OCI-LY1 (cell line): Measurements from ENCODE around the gene RABGAP1L.

Experiments used
- H2AFZ ChIP-seq: fragments of 200-600 bp; sonication (generic), shearing (Covaris generic); 2 replicates; pipeline ENCODE4 v1.6.0; 2014; ENCODE audit warnings: antibody characterized with exemption, mild to moderate bottlenecking, low read length
- H3F3A ChIP-seq: fragments of 200-600 bp; sonication (generic), shearing (Covaris generic); 2 replicates; pipeline ENCODE4 v1.6.0; 2014; ENCODE audit warnings: mild to moderate bottlenecking, antibody characterized with exemption, low read length, moderate library complexity; ENCODE audit not compliant: insufficient read depth
- H3K27ac ChIP-seq: fragments of 200-600 bp; sonication (generic); 2 replicates; pipeline ENCODE4 v1.5.1; 2014; ENCODE audit warnings: low read length, mixed run types, mild to moderate bottlenecking, low read depth; ENCODE audit not compliant: poor library complexity, severe bottlenecking
- H3K27me3 ChIP-seq: fragments of 200-600 bp; sonication (generic); 2 replicates; pipeline ENCODE4 v1.6.0; 2014; ENCODE audit warnings: antibody characterized with exemption, mild to moderate bottlenecking, low read length, moderate library complexity; ENCODE audit not compliant: insufficient read depth
- H3K36me3 ChIP-seq: fragments of 200-600 bp; sonication (generic); 2 replicates; pipeline ENCODE4 v1.6.1; 2014; ENCODE audit warnings: mild to moderate bottlenecking, antibody characterized with exemption, low read length, moderate library complexity, mixed read lengths; ENCODE audit not compliant: insufficient read depth
- H3K4me1 ChIP-seq: fragments of 200-600 bp; sonication (generic); 2 replicates; pipeline ENCODE4 v1.5.1; 2014; ENCODE audit warnings: mild to moderate bottlenecking, low read length, moderate library complexity; ENCODE audit not compliant: insufficient read depth, severe bottlenecking
- H3K4me2 ChIP-seq: fragments of 200-600 bp; sonication (generic), shearing (Covaris generic); 2 replicates; pipeline ENCODE4 v1.6.1; 2014; ENCODE audit warnings: low read length
- H3K4me3 ChIP-seq: fragments of 200-600 bp; sonication (generic); 2 replicates; pipeline ENCODE4 v1.5.1; 2014; ENCODE audit warnings: low read length, low read depth, mild to moderate bottlenecking, mixed read lengths; ENCODE audit not compliant: poor library complexity, severe bottlenecking
- H3K79me2 ChIP-seq: fragments of 200-600 bp; shearing (Covaris generic); 2 replicates; pipeline ENCODE4 v1.6.1; 2016; ENCODE audit warnings: mixed run types, low read length, mixed read lengths; ENCODE audit not compliant: insufficient read depth
- H3K9ac ChIP-seq: fragments of 200-600 bp; sonication (generic), shearing (Covaris generic); 2 replicates; pipeline ENCODE4 v1.6.1; 2014; ENCODE audit warnings: mild to moderate bottlenecking, low read length, mixed read lengths
- H3K9me2 ChIP-seq: fragments of 200-600 bp; sonication (generic), shearing (Covaris generic); 2 replicates; pipeline ENCODE4 v1.6.1; 2014; ENCODE audit warnings: low read depth, mild to moderate bottlenecking, low read length, mixed read lengths
- H3K9me3 ChIP-seq: fragments of 200-600 bp; shearing (Covaris generic); 2 replicates; pipeline ENCODE4 v1.6.1; 2014; ENCODE audit warnings: low read length, mixed read lengths
- H4K20me1 ChIP-seq: fragments of 200-600 bp; sonication (generic), shearing (Covaris generic); 2 replicates; pipeline ENCODE4 v1.6.0; 2016; ENCODE audit warnings: mild to moderate bottlenecking, low read length; ENCODE audit not compliant: insufficient read depth
- CTCF ChIP-seq: fragments of 200-600 bp; sonication (generic), shearing (Covaris generic); IDR thresholded peaks from 2 replicates; pipeline ENCODE4 v1.5.1; 2017; ENCODE audit warnings: mild to moderate bottlenecking, antibody characterized with exemption, low read length, moderate library complexity, mixed read lengths
- EZH2 ChIP-seq: fragments of 200-600 bp; sonication (generic), shearing (Covaris generic); IDR thresholded peaks from 2 replicates; pipeline ENCODE4 v1.8.0; 2017; ENCODE audit warnings: borderline replicate concordance, mixed run types, mild to moderate bottlenecking, antibody characterized with exemption, low read length, moderate library complexity, mixed read lengths

RABGAP1L gene

GRCh38 chr1:174433451-174433850, 274.1 kb downstream of the RABGAP1L start:
- H3K9me3 ChIP-seq = no peaks in the 10 kb centered on the region
- H3F3A ChIP-seq = no peaks in the 10 kb centered on the region
- no peak overlapping the region for H2AFZ ChIP-seq
- H3K79me2 ChIP-seq = 0 out of 2 replicates have a peak, but pooled peaks cover 4% of the 10 kb centered on the region
- no peak overlapping the region for H3K27ac ChIP-seq
- no peak overlapping the region for H3K4me2 ChIP-seq
- H3K9ac ChIP-seq = no peak overlapping the region
- no peaks in the 10 kb centered on the region for H3K9me2 ChIP-seq
- H3K4me1 ChIP-seq = no peaks in the 10 kb centered on the region
- H3K4me3 ChIP-seq = no peak overlapping the region
- peaks cover 16% of the 10 kb centered on the region for H3K36me3 ChIP-seq
- no peaks in the 10 kb centered on the region for H3K27me3 ChIP-seq
- TF ChIP-seq CTCF = no peak
- TF ChIP-seq EZH2 = no peak
- no peaks in the 10 kb centered on the region for H4K20me1 ChIP-seq

GRCh38 chr1:174445351-174445750, 286.0 kb downstream of the RABGAP1L start:
- Histone ChIP-seq H3K79me2 (no peaks in the 10 kb centered on the region), H3K4me1 (peaks cover 5% of the 10 kb centered on the region), H3K9me3 (no peaks in the 10 kb centered on the region)

GRCh38 chr1:174445817-174446216, 286.5 kb downstream of the RABGAP1L start:
- TF ChIP-seq CTCF (no peak), EZH2 (no peak)
- H3K79me2 ChIP-seq = no peaks in the 10 kb centered on the region

More at GRCh38 chr1:174445351-174445750, 286.0 kb downstream of the RABGAP1L start:
- no peak overlapping the region for H3K9ac ChIP-seq
- no peak overlapping the region for H3K4me3 ChIP-seq
- no peaks in the 10 kb centered on the region for H3K27me3 ChIP-seq
- no peaks in the 10 kb centered on the region for H3K9me2 ChIP-seq
- H3K36me3 ChIP-seq = peaks cover 10% of the 10 kb centered on the region; the same call in 1 of the 2 replicates
- no peaks in the 10 kb centered on the region for H3F3A ChIP-seq
- TF ChIP-seq EZH2 = no peak
- H2AFZ ChIP-seq = no peak overlapping the region
- no peaks in the 10 kb centered on the region for H4K20me1 ChIP-seq
- no peak overlapping the region for H3K4me2 ChIP-seq
- H3K27ac ChIP-seq = no peak overlapping the region

GRCh38 chr1:174447866-174448530, 288.7 kb downstream of the RABGAP1L start, which contains the start of gene GPR52:
Gene GPR52 (plus strand): TSS chr1:174447964. CDS start chr1:174448112, 148 bp downstream.
- Histone ChIP-seq H3F3A (no peaks in the 10 kb centered on the region), H3K27ac (no peak within 1 kb of the TSS), H3K4me2 (no peak within 1 kb of the TSS), H3K4me3 (no peak within 1 kb of the TSS), H3K4me1 (peaks cover 5% of the 10 kb centered on the region), H3K9ac (no peak within 1 kb of the TSS), H3K9me3 (no peaks in the 10 kb centered on the region), H3K36me3 (peaks cover 10% of the 10 kb centered on the region; the same call in 1 of the 2 replicates), H4K20me1 (no peaks in the 10 kb centered on the region), H3K79me2 (no peaks in the 10 kb centered on the region), H3K27me3 (no peaks in the 10 kb centered on the region), H2AFZ (no peak within 1 kb of the TSS), H3K9me2 (no peaks in the 10 kb centered on the region)
- TF ChIP-seq CTCF = no peak
- TF ChIP-seq EZH2 = no peak

More at GRCh38 chr1:174445817-174446216, 286.5 kb downstream of the RABGAP1L start:
- no peaks in the 10 kb centered on the region for H3K9me2 ChIP-seq
- no peak overlapping the region for H3K4me2 ChIP-seq
- no peak overlapping the region for H3K9ac ChIP-seq
- H3K36me3 ChIP-seq = peaks cover 10% of the 10 kb centered on the region; the same call in 1 of the 2 replicates
- H3K9me3 ChIP-seq = no peaks in the 10 kb centered on the region
- peaks cover 5% of the 10 kb centered on the region for H3K4me1 ChIP-seq
- no peaks in the 10 kb centered on the region for H3K27me3 ChIP-seq
- H2AFZ ChIP-seq = no peak overlapping the region
- H3K27ac ChIP-seq = no peak overlapping the region
- H3K4me3 ChIP-seq = no peak overlapping the region
- H3F3A ChIP-seq = no peaks in the 10 kb centered on the region
- no peaks in the 10 kb centered on the region for H4K20me1 ChIP-seq
